GM21367 (cell line): ENCODE results near the gene ABCB11.

Source experiments
- ATAC-seq: cut with Tn5 transposase; IDR thresholded peaks from one replicate; pipeline ENCODE4 v1.9.1; 2021; ENCODE audit not compliant: unreplicated experiment

Gene ABCB11

GRCh38 chr2:169010633-169011460, 20.3 kb downstream of the ABCB11 start:
- ATAC-seq = no peak

DNA sequence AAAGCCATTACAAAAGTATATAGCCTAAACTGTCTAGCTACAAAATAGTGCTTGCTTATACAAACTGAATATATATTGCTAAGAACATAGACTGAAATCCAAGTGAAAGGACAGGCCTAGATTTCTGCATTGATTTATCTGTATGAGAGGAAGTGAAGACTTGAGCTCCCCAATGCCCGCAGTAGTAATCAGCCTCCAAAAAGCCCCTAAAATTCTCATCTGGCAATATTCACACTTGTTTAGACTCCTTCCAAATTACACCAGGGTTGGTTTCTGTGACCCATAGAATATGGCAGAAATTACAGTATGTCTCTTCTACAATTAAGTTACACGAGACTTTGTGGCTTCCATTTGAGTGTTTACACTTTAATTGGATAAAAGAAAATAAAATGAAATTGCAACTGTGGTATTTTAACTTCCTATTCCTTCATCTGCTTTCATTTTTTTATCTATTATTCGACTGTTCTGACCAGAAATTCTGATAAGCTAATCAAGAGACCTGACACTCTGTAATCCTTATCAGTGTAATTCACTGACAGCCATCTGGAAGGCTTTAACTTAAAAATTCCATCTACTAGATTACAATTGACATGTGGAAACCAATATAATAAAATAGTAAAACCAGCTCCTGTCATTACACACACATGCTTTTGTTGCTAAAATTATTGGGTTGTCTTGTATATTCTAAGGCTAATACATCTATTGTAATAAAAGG, 21.1 kb downstream of the ABCB11 start:
- no peak for ATAC-seq

GRCh38 chr2:169007941-169008340, 23.2 kb downstream of the ABCB11 start:
- ATAC-seq = no peak

DNA sequence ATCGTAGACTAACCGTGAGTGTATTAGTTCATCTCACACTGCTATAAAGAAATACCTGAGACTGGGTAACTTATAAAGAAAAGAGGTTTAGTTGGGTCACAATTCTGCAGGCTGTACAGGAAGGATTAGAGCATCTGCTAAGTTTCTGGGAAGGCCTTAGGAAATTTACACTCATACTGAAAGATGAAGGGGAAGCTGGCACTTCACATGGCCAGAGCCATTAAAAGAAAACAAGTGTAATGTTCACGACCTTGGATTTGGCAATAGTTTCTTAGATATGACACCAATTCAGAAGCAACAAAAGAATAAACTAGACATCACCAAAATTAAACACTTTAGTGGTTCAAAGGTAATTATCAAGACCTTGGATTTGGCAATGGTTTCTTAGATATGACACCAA, 23.8 kb downstream of the ABCB11 start:
- no peak for ATAC-seq

DNA sequence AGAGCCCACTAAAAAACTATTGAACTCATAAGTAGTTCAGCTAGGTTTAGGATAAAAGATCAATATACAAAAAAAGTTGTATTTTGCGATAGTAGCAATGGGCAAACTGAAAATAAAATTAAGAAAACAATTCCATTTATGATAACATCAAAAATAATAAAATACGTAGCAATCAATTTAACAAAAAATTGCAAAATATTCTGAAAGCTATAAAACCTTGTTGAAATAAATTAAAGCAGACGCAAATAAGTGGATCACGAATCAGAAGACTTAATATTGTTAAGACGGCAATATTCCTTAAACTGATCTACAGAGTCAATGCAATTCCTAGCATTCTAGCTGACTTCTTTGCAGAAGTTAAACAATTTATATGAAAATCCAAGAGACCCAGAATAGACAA, 24.5 kb downstream of the ABCB11 start:
- ATAC-seq = no peak

- ATAC-seq = no peak
Measured at GRCh38 chr2:169005994-169006393, 25.1 kb downstream of the ABCB11 start.

DNA sequence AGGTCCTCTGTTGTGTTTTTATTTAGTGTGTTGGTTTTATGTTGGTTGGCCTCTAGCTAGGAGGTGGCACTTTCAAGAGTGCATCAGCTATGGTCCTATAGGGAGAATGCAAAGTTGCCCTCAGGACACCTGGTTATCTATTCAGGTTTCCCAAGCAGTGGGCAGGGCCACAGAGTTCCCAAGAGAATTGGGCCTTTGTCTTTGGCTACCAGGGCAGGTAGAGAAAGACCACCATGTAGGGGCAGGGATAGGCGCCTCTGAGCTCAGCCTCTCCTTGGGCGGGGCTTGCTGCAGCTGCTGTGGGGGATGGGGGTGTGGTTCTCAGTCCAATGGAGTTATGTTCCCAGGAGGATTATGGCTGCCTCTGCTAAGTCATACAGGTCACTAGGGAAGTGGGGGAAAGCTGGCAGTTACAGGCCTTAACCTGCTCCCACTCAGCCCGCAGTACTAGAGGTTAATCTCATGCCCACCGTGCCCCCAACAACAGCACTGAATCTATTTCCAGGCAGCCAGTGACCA, 26.0 kb downstream of the ABCB11 start:
- no peak for ATAC-seq

- ATAC-seq = no peak
Measured at GRCh38 chr2:169002161-169002738, 28.9 kb downstream of the ABCB11 start.

- no peak for ATAC-seq
Measured at GRCh38 chr2:169001116-169001815, 29.9 kb downstream of the ABCB11 start.

- no peak for ATAC-seq
Measured at GRCh38 chr2:168999668-169000213, 31.4 kb downstream of the ABCB11 start.

GRCh38 chr2:168998609-168999211, 32.4 kb downstream of the ABCB11 start:
- ATAC-seq = no peak

- no peak for ATAC-seq
Measured at GRCh38 chr2:168997794-168998193, 33.3 kb downstream of the ABCB11 start.

- ATAC-seq = no peak
Measured at GRCh38 chr2:168997118-168997521, 34.0 kb downstream of the ABCB11 start.

GRCh38 chr2:168995744-168996143, 35.4 kb downstream of the ABCB11 start:
- no peak for ATAC-seq

DNA sequence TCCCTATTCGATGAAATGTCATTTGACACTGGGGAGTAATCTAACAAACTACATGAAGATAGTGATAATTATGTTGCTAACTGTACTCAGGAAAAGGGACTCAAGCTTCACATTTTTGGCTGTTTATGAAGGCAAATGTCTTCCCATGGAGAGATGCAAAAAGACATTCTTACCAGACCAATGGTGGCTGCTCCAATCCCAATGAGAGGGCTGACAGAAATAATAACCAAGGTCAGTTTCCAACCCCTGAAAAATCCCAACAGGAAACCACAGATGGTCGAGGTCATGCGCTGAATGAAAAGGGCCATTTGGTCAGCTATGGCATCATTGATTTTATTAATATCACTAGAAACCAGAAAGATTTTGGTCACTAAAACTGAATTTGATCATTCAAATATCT, 37.6 kb downstream of the ABCB11 start:
- ATAC-seq = no peak

DNA sequence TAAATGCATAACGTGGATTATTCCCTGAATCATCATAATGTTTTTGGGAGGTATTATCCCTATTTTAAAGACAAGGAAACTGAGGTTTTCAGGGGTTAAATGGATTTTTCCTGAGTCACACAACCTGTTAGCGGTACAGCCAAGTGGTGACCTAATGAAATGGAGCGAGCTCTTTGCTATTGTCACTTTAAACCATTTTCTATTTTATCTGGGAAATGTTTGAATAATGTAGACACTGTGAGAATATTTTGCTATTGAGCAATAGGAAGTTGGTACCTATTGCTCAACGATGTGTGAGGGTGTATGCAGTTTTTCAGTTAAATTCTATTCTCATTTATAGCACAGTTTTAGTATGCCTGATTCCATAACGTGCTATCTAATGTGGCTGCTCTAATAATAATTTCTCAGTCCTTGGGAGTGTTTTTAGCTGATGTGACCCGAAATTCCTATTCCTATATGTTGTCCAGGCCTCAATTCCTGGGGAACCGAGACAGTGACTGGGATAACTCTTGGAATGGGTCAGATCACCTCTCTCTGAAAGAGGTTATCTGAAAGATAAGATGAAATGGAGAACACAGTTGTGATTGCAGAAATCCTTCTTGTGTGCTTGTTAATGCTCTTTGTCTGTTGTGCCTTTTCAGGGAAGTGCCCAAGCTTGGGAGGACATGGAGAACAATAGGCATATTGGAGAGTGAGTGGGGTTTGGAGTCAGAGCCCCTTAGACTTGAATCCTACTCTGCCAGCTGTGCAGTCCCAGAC, 38.4 kb downstream of the ABCB11 start:
- ATAC-seq = no peak

DNA sequence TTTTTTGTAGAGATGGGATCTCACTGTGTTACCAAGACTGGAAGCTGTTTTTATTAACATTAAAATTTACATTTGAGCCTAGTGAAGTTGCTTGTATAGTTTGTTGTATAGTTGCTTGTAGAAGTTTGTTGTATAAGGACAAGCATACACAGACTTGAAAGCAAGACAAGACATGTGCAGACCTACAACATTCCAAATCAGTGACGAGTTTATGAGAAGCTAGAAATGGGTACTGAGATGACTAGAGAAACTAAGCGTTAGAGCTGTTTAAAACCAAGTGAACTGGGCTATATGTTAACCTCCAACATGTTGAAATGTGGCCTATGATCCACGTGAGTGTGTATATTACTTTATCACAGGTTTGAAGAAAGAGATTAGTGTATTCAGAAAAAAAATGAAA, 39.1 kb downstream of the ABCB11 start:
- no peak for ATAC-seq

DNA sequence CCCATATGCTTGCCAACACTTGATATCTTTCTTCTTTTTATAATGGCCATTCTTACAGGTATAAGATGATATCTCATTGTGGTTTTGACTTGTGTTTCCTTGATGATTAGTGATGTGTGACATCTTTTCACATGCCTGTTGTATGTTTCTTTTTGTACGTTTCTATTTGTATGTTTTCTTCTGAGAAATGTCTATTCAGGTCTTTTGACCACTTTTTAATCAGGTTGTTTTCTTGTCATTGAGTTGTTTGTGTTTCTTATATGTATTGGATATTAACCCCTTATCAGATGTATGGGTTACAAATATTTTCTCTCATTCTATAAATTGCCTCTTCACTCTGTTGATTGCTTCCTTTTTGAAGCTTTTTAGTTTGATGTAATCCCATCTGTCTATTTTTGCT, 42.4 kb downstream of the ABCB11 start:
- ATAC-seq = no peak

DNA sequence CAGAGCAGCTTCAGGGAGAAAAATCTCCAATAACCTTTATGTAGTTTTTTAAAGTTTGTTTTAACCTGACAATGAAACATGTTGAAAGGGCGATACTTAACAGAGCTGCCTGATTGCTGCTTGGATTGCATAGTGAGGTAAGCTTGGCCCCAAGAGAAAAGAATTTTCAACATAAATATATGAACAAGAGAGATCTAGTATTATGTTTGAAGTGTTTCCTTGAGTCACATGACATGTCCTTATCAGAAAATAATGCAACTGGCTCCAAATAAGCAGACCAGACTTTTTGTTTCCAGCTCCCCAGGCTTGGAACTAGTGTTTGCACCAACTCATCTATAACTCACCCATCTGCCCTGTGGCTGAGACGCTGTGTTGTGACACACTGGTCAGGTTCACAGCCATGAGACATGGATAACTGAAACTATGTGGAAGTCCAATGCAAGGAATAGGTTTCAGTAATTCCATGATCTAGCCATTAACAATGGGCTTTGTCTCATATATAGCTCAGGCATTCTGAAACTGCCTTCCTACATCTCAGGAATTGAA, 44.7 kb downstream of the ABCB11 start:
- ATAC-seq = no peak

DNA sequence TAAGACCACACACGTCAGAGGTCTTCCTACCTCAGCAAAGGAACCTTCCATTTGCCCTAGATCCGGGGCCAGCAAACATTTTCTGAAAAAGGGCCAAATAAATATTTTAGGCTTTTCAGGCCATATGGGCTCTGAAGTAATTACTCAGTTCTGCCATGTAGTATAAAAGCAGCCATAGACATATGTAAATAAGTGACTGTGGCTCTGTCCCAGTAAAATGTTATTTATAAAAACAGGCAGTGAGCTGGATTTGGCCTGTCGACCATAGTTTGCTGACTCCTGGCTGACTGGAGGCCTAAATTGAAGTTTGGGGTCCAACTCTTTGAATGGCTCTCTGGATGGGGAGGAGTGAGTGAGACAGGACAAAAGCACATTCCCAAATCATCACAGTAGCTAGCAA, 49.5 kb downstream of the ABCB11 start:
- no peak for ATAC-seq
